GM19467 (cell line): ENCODE measurements around the gene PYGM.

Experiments
- ATAC-seq: cut with Tn5 transposase; IDR thresholded peaks from one replicate; pipeline ENCODE4 v1.9.1; 2021; ENCODE audit warnings: mild to moderate bottlenecking, moderate library complexity; ENCODE audit not compliant: unreplicated experiment

PYGM gene

DNA sequence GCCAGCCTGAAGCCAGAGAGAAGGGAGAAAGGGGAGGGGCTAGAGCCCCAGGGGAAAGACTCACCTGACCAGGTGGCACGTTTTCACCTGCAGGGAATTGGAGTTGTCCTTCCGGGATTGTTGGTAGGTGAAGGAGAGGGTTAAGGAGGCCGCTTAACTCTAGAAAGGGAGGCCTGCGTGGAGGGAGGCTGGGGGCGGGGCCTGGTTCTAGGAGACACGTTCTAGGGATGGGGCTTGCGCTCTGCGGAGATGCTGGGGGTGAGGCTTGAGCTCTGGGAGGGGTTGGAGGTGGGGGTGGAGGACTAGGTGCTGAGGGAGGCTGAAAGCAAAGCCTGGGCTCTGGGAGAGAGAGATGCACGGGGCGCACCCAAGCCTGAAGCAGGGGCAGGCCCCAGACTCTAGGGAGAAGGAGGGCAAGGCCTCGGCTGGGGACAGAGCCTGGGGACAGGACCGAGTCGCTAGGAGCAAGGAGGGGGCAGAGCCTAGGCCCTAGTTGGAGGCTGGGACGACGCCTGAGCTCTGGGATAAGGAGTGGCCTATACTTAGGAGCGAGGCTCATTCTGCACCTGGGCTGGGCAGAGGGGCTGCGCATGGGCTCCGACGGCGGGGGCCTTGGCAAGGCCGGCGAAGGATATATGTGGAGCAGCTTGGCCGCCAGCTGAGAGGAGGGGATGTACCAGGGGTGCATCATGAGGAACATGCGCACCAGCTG is 18.2 kb downstream of the PYGM start:
- no peak for ATAC-seq

DNA sequence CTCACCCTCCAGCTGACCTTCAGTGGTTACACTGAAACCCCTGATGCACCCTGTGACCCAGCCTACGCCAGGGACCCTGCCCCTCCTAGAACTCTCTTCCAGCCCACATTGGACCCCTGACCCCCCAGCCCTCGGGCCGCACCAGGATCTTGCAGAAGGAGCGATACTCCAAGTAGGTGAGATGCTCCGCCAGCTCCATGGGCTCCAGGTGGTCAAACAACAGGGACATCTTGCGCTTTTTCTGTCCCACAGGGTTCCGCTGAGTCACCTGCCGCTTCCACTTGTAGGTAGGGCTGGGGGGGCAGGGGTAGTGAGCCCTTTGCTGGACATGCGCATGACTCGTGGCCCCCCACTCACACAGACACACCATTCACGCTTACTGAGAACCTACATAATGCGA is 19.9 kb downstream of the PYGM start:
- no peak for ATAC-seq

DNA sequence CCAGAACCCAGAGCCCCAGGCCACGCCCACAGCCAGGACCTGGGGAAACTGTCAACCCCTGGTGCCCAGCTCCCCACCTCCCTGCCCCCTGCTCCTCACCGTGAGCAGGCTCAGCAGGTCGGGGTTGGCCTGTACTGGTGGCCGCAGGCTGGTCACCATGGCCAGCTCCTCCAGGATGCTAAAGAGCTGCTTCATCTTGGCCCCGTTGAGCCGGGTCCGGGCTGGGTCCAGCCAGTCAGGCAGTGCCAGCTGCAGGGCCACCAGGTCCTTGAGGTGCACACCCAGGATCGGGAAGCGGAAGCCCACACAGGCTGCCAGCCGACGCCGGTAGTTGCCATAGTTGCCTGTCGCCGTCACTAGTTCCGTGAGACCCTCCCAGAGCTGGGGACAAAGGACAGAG is 23.1 kb downstream of the PYGM start:
- no peak for ATAC-seq

DNA sequence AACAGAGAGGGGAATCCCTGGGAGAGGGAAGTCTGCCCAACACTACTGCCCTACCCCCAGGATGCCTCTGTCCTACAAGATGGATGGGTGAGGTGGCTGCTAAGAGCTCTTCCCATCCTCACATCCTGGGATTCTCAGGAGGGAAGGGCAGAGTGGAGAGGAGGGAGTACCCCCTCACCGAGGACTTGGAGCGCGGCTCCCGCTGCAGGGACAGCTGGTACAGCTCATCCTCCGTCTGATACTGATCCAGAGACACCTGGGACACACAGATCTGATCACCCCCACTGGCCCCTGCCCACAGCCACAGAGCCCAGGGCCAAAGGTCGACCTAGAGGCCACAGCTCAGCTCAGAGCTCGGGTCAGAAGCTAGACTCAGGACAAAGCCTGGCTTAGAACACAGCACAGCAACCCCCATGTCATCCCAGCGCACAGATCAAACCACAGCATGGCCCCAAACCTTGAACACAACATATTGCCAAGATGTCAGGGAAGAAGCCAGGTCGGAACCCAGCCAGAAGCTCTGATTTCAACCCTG is 24.0 kb downstream of the PYGM start:
- ATAC-seq, result no peak

GRCh38 chr11:64734811-64735724 is 24.7 kb downstream of the PYGM start:
- ATAC-seq, result no peak

DNA sequence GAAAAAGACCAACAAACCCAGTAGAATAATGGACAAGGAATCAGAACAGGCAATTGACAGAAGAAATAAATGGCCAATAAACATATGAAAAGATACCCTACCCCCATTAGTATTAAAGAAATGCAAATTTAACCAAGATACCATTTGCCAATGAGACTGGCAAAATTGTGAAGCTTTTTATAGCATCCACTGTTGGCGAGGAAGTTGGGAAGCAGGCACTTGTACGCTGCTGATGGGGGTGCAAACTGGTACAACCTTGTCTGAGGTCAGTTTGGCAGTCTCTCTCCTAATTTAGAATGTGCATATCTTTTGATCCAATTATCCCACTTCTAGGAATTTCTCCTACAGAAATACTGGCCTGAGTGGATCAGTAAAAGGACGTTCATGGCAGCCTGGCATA is 28.2 kb downstream of the PYGM start:
- ATAC-seq, result no peak

GRCh38 chr11:64729851-64730382 is 29.9 kb downstream of the PYGM start:
- no peak for ATAC-seq

DNA sequence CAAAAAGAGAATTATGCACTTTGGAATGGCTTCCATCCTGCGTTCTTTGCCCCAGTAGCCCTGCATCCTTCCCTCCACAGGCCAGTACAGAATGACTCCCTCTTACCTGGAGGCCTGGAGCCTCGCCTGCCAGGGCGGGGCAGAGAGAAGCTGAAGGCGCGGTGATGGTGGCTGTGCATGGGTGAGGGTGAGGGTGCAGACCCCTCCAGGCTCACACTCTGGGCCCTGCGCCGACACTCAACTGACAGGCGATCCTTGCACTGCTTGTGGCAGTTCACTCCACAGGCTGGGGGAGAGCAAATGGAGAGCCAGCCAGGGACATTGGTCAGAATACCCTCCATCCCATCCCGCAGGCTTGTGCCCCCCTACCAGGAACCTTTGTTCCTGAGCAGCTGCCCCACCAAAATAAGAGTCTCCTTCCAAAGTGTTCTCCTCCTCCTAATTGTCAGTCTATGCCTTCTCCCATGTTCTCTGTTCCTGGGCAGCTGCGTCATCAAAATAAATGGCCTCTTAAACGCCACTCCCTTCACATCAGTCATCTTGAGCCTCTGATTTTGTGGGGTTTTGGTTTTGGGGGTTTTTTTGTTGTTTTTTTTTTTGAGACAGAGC is 30.9 kb downstream of the PYGM start:
- no peak for ATAC-seq

DNA sequence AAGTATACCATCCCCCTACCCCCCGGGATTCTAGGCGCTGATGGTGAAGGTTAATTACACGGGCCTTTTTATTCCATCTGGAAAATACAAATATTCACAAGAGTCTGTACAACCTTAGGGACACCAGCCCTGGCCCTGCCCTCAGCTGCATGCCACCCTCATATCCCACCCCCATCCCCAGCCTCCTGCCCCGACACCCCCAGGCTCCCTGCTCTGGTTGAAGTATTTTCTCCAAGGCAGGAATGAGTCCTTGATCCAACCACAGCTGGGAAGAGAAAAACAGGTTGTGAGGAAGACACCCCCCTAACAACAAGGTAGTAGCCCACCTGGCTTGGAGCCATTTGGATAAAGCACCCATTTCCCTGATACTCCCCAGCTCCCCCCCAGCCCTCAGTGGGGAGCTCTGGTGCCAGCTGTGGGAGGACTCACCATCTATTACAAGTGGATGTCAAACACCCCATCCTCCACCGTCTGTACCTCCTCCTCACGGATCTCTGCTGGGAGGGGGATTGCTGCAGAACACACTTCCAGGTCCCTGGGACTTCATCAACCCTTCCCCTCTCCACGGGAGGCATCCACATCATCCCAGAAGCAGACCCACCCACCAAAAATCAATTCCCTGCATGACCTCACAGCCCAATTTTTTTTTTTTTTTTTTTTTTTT is 32.8 kb downstream of the PYGM start:
- no peak for ATAC-seq

- no peak for ATAC-seq
Observed at GRCh38 chr11:64726211-64726641, 33.5 kb downstream of the PYGM start.

DNA sequence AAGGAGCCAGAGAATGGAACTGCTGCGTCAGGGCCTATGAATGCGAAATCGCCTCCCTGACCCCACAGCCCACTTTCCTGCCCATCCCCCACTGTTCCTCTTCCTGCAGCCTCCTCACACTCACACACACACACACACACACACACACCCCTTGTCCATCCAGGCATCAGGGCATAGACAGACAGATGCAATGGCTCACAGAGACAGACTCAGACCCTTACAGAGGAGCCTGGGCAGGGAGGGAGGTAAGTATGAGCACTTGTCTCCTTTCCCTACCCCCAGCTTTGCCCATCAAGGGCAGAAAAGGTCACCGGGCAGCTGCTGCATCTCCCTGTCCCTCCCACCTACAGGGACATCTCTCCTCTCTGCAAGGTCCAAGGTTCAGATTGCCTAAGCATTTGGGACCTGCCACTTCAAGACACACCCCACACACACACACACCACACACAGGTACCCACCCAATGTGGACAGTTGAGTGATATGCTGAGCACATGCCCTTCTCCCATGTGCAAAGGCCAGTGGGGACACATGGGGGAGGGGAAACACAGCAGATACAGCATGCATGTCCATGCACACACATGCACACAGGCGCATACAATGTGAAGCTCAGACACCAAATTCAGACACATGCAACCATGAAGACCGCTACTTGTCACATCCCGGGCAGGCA is 34.8 kb downstream of the PYGM start:
- no peak for ATAC-seq

- no peak for ATAC-seq
Observed at GRCh38 chr11:64723907-64724862, 35.6 kb downstream of the PYGM start.

DNA sequence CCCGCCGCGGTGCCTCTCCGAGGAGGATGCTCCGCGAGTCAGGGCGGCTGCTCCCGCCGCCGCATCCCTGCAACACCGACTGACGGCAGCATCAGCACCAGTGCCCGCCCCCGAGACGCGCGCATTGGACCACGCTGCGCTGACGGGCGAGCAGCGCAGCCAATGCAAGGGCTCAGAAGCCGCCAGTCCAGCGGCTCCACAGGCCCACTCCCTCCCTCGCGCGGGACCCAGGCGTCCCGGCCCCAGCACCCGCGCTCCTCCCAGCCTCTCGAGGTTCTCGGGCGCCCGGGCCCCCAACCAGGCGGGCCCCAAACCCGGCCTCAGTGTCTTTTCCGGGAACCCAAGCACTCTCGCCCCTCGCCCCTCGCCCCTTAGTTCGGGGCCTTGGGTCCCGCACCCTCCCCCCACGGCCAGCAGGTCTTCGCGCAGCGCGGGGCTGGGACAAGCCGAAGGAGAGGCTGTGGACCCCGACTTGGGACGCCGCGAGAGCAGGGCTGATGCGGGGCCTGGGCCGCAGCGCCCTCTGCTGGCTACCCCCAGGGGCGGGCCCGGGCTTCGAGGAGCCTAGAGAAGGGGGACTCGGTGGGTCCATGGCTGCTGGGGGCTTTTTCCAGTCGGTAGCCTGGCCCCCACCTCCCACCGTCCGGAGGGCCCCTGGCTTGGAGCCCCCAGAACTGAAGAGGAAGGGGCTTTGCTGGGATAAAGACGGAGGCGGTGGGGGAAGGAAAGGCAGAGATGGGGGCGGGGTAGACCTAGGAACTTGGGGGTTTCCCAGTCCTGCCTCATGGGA is 36.5 kb downstream of the PYGM start, which contains the start of gene NRXN2:
TSS of gene NRXN2 (minus strand) at position 81 of the 790 bp plus-strand sequence. CDS start 9,498 bp downstream, outside the sequence.
- peak; percentile 58 for ATAC-seq

DNA sequence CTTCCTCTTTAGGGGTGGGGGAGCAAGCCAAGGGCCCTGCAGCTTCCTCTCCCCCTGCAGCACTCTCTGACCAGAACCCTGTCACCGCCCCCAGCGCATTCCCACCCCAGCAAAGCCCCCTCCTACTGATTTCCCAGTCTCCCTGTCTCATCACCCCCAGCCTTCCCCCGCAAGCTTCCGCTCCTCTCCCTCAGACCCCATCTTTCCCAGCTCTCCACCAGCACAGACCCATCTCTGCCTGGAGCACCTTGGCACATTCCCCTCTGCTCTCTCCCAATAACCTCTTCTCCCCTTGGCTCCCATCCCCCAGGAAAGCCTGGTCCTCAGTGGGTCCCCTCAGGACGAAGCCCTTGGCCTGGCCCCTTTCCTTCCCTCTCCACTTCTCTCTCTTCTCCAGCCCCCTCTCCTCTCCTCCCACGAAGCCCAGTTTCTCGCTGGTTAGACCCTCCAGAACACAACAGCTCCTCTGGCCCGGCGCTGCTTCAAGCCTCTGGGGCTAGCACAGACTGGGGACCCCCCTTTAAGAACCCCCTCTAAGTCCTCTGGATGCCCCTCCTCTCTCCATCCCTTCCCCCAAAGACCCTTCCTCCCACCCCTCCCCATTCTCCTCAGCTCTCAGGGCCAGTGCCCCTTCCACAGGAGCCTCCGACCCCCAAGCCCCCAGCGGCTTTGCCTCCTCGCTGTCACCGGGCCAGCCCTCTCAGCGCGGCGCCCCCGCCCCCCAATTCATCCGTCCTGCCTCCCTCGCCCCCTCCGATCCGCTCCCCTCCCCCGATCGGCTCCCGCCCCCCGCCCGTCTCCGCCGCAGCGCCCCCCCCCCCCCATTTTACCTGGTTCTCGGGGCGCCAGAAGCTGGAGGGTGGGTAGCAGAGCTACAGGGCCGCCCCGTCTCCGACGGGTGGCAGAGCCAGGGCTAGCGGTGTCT is 37.4 kb downstream of the PYGM start:
- ATAC-seq, result no peak

DNA sequence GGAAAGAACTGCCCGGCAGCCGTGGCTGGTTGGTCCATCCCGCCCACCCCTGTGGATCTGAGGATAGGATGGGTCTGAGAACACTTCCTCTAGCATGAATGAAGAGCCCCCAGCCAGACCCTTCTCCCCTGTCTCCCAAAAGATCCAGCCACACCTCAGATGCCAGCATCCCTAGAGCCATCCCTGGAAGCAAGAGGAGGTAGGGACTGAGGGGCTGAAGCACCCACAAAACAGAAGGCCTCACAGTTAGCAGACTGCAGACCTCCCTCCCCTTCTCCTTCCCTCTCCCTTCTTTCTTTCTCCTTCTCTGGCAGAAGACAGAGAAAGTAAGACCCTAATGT is 38.4 kb downstream of the PYGM start:
- no peak for ATAC-seq

- no peak for ATAC-seq
Observed at GRCh38 chr11:64720640-64721358, 39.0 kb downstream of the PYGM start.
